Caco-2 (cell line): ENCODE data around the gene TFF1. TPM values are rescaled to one million over a fixed set of nuclear protein-coding genes. Genes with fewer than 3 reads are reported as not detected.

ENCODE experiments used
- BruUV-seq: library from RNA; stranded (reverse); fragments of 400-500 nt; replicated peaks from 2 replicates; lab custom pipeline; 2021; lab: Mats Ljungman, UMichigan
- CTCF ChIA-PET: fragments of 300-600 bp; sonication (Branson Sonifier 250); formaldehyde crosslinking; loops from one replicate; lab custom pipeline; 2022; ENCODE audit warnings: antibody characterized with exemption; lab: Charles Lee
- POLR2A ChIA-PET: fragments of 300-600 bp; sonication (Branson Sonifier 250); formaldehyde crosslinking; loops from one replicate; lab custom pipeline; 2022; ENCODE audit warnings: antibody characterized with exemption; lab: Charles Lee
- DNase-seq, 2 experiments: peaks; one replicate each; pipeline versions ENCODE4 v3.0.0 to v3.0.0-alpha.2; 2020 to 2022
- H3K27me3 ChIP-seq: replicated peaks from 2 replicates; pipeline ENCODE4 v1.6.0; 2011; ENCODE audit warnings: low read length; ENCODE audit not compliant: control insufficient read depth, insufficient read depth
- H3K36me3 ChIP-seq: 2 replicates; pipeline ENCODE4 v1.5.1; 2011; ENCODE audit warnings: low read length; ENCODE audit not compliant: control insufficient read depth, insufficient read depth
- H3K4me1 ChIP-seq: fragments of 250-450 bp; sonication (Bioruptor Pico); 2 replicates; pipeline ENCODE4 v1.5.1; 2020; ENCODE audit warnings: mild to moderate bottlenecking
- H3K4me3 ChIP-seq: 2 replicates; pipeline ENCODE4 v1.5.1; 2011; ENCODE audit warnings: low read depth, mild to moderate bottlenecking, control low read depth, low read length
- H3K9me3 ChIP-seq: fragments of 250-450 bp; sonication (Bioruptor Pico); 2 replicates; pipeline ENCODE4 v1.5.1; 2020; ENCODE audit warnings: mild to moderate bottlenecking, moderate library complexity
- H3K27ac Mint-ChIP-seq: one replicate; pipeline ENCODE4 v1.8.0; 2022; ENCODE audit warnings: mixed read lengths; ENCODE audit not compliant: unreplicated experiment
- H3K27me3 Mint-ChIP-seq: one replicate; pipeline ENCODE4 v1.8.0; 2022; ENCODE audit warnings: mixed read lengths; ENCODE audit not compliant: insufficient read depth, unreplicated experiment
- H3K36me3 Mint-ChIP-seq: one replicate; pipeline ENCODE4 v1.8.0; 2022; ENCODE audit warnings: mild to moderate bottlenecking, mixed read lengths; ENCODE audit not compliant: insufficient read depth, unreplicated experiment
- H3K4me1 Mint-ChIP-seq: one replicate; pipeline ENCODE4 v1.8.0; 2022; ENCODE audit warnings: low read depth, mixed read lengths; ENCODE audit not compliant: unreplicated experiment
- H3K4me3 Mint-ChIP-seq: one replicate; pipeline ENCODE4 v1.8.0; 2022; ENCODE audit warnings: mild to moderate bottlenecking, moderate library complexity, mixed read lengths; ENCODE audit not compliant: unreplicated experiment
- H3K9me3 Mint-ChIP-seq: one replicate; pipeline ENCODE4 v1.8.0; 2022; ENCODE audit warnings: mixed read lengths; ENCODE audit not compliant: unreplicated experiment
- CTCF ChIP-seq, 2 experiments: fragments of 200-600 bp in 1 of 2; IDR thresholded peaks; 1 replicate in 1 of 2; 2 replicates in 1 of 2; pipeline versions ENCODE4 v1.5.1 to v1.8.0; 2011 to 2022; ENCODE audit warnings: antibody characterized with exemption in 1 of 2, control low read depth in 1 of 2, inconsistent platforms in 1 of 2, low read depth in 1 of 2, low read length in 1 of 2, mild to moderate bottlenecking in 1 of 2, moderate library complexity in 1 of 2; ENCODE audit not compliant: insufficient read depth in 1 of 2, severe bottlenecking in 1 of 2, unreplicated experiment in 1 of 2
- intact Hi-C: fragments of 100-400 bp; cut with micrococcal nuclease; formaldehyde crosslinking; loops from one replicate; pipeline ENCODE4 v1.10.0; 2022; ENCODE audit not compliant: unreplicated experiment
- total RNA-seq: library from RNA; stranded (reverse); gene quantifications from 2 replicates; pipeline ENCODE4 v1.2.3, GENCODE V29; 2022

TFF1 gene
- total RNA-seq, 1 experiment from 2014 or later = 9.8 TPM

- Mint-ChIP-seq H3K4me3 (no peak overlapping the region), H3K27me3 (no peaks in the 10 kb centered on the region), H3K4me1 (peaks cover 11% of the 10 kb centered on the region), H3K27ac (no peak overlapping the region), H3K36me3 (no peaks in the 10 kb centered on the region), H3K9me3 (no peaks in the 10 kb centered on the region)
- Histone ChIP-seq H3K9me3 (no peaks in the 10 kb centered on the region), H3K36me3 (no peaks in the 10 kb centered on the region; the same call in 1 of the 2 replicates), H3K4me3 (no peak overlapping the region), H3K27me3 (no peaks in the 10 kb centered on the region), H3K4me1 (peaks cover 32% of the 10 kb centered on the region)
- DNase-seq = peak in 1 of 2 experiments; percentile 23
- intact Hi-C loops = loop anchor here (10.0 kb wide), 2 partner anchors 52 to 222 kb away; partner anchors contain the start of gene TFF1
- CTCF ChIA-PET = interaction anchor here (1.5 kb wide), 1 partner anchor 25 kb away, joined by 4 read pairs; no protein-coding TSS in a partner anchor
- no TSS peak for BruUV-seq
- no peak for TF ChIP-seq CTCF (IDR thresholded peaks at IDR 0.05; ENCODE audit: insufficient read depth in 1 of 2, low read depth in 1 of 2, low read length in 1 of 2, severe bottlenecking in 1 of 2, unreplicated experiment in 1 of 2)
- POLR2A ChIA-PET = no interaction called here
Observed at GRCh38 chr21:42312626-42313104, 53.7 kb downstream of the TFF1 start.

Other genes with a start within 250 kb of the TFF1 start
- gene ABCG1, start 147.4 kb downstream of the TFF1 start, total RNA-seq = not detected in 2 replicates
- 65.8 and 119 TPM in 2 replicates for gene TFF3, start 51.1 kb downstream of the TFF1 start, total RNA-seq
- gene TFF2, start 15.5 kb downstream of the TFF1 start, total RNA-seq = 1.2 and 3.4 TPM in 2 replicates
- not detected in 2 replicates for gene TMPRSS3, start 29.5 kb upstream of the TFF1 start, total RNA-seq
- not detected in 2 replicates for gene UBASH3A, start 37.4 kb upstream of the TFF1 start, total RNA-seq
- 0.23 and 0.51 TPM in 2 replicates for gene RSPH1, start 129.7 kb upstream of the TFF1 start, total RNA-seq
- gene SLC37A1, start 147.3 kb upstream of the TFF1 start, total RNA-seq = 8.4 and 9.8 TPM in 2 replicates